Erythroblast (primary cell): ENCODE measurements around the gene URB2.
A peak's percentile ranks its signal among the peaks of the same experiment; 100 is the strongest.

Experiments
- GATA1 ChIP-seq: IDR thresholded peaks from 2 replicates; pipeline ENCODE4 v1.6.1; 2011; ENCODE audit warnings: low read depth, mild to moderate bottlenecking, control low read depth, low read length, moderate library complexity
- POLR2A ChIP-seq: IDR thresholded peaks from 2 replicates; pipeline ENCODE4 v1.6.1; 2011; ENCODE audit warnings: mild to moderate bottlenecking, low read length

DNA sequence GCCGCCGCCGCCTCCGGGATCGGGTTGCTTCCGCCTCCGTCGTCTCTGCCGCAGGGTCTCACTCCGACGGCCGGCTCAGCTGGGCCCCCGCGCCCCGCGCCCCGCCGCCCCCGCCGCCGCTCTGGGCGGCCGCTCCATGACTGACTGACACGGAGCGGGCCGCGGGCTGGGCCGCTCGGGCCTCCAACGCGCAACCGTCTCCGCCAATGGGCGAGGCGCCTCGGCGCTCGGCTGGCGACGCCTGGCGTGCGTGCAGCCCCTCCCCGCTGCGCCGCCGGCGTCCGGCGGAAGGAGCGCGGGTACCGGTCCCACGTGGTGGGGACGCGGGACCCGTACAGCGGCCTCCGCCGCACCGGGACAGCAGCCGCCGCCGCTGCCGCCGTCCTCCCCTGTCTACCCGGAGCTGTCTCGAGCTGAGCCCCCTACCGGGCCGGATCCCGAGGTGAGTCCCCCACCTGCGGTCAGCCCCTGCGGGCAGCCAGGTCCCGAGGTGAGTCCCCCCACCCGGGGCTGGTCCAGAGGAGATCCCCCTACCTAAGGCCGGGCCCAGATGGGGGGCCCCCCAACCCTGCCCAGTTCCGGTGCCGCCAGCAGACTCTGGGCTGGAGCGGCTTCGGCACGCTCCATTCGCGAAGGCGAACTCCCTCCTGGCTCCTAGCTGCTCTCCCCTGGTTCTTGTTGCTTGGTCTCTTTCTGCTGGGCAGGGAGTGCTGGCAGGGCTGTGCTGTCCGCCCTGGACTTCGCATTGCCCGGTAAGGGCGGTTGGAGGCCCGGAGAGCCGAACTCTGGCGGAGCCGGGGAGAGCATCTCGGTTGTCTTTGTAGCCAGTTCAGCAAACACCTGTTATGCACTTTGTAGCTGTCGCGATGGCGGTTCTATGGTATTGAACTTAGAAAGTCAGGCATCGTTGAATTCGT lies at the start of gene URB2, which contains the start of gene TAF5L:
- peak; percentile 62 for TF ChIP-seq POLR2A
- no peak for TF ChIP-seq GATA1
